RWPE2 (cell line): Measurements from ENCODE around the gene JADE2.

ENCODE experiments used
- ATAC-seq: fragments of 200-7000 bp; cut with Tn5 transposase; 3 replicates; pipeline ENCODE4 v1.9.1; 2021; ENCODE audit warnings: low read depth
- DNase-seq: peaks from one replicate; pipeline ENCODE4 v3.0.0-alpha.2; 2020; ENCODE audit warnings: low spot score
- H3K27ac ChIP-seq: fragments of 450-650 bp; 2 replicates; pipeline ENCODE4 v1.5.1; 2017; ENCODE audit warnings: mild to moderate bottlenecking; ENCODE audit not compliant: poor library complexity, severe bottlenecking
- H3K27me3 ChIP-seq: fragments of 250-450 bp; sonication (Bioruptor Pico); 2 replicates; pipeline ENCODE4 v1.5.1; 2021; ENCODE audit warnings: mild to moderate bottlenecking, moderate library complexity; ENCODE audit not compliant: insufficient read depth, poor library complexity, severe bottlenecking
- H3K36me3 ChIP-seq: fragments of 250-450 bp; sonication (Bioruptor Pico); 2 replicates; pipeline ENCODE4 v1.5.1; 2020; ENCODE audit warnings: low read depth, mild to moderate bottlenecking, moderate library complexity
- H3K4me1 ChIP-seq: fragments of 250-450 bp; sonication (Bioruptor Pico); 2 replicates; pipeline ENCODE4 v1.5.1; 2021; ENCODE audit warnings: mild to moderate bottlenecking, moderate library complexity; ENCODE audit not compliant: insufficient read depth, poor library complexity, severe bottlenecking
- H3K4me3 ChIP-seq: fragments of 250-450 bp; sonication (Bioruptor Pico); 2 replicates; pipeline ENCODE4 v1.5.1; 2021; ENCODE audit warnings: mild to moderate bottlenecking, moderate library complexity; ENCODE audit not compliant: severe bottlenecking
- H3K9me3 ChIP-seq: fragments of 250-450 bp; sonication (Bioruptor Pico); 2 replicates; pipeline ENCODE4 v1.5.1; 2021; ENCODE audit warnings: mild to moderate bottlenecking, moderate library complexity; ENCODE audit not compliant: severe bottlenecking
- TF ChIP-seq, protein P1 (sequence below): fragments of 450-650 bp; IDR thresholded peaks from one replicate; pipeline ENCODE4 v1.5.1; 2017; ENCODE audit warnings: mild to moderate bottlenecking, moderate library complexity; ENCODE audit not compliant: poor library complexity, severe bottlenecking

JADE2 gene

DNA sequence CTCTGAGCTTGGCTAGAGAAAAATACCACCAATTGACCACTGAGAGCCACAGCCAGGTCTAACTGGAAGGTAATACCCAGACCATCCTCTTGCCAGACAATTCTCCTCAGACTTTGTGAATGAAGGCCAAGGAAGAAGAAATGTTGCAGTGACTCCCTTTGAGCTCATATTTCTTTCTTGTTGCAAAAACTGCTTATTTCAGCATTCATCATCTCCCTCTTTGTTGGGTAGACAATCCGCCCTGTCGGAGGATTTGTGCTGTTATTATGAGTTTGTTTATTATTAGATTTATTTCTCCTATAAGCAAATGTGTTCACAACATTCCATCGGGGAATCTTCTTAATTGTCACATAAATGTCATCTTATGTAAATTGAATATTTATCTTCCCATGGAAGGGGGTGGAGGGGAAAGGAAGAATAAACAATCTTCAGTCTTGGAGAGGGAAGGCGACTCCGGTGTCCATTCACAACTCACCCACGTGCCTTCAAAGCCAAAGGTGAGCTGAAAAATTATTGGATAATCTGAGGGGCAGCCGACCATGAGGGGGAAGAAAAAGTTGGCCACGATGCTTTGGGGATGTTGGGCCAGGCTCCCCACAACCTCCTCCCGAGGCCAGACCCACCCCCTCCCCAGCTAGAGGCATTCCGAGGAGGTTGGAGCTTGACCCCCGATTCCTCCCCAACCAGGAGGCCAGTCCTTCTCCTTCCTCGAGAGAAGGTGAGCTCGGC lies 1.8 kb upstream of the JADE2 start:
- no peak for DNase-seq
- H3K4me1 ChIP-seq, result peaks cover 5% of the 10 kb centered on the region
- no peaks in the 10 kb centered on the region for H3K9me3 ChIP-seq
- peak overlapping the region; percentile 96 for H3K4me3 ChIP-seq
- H3K27ac ChIP-seq, result peak overlapping the region; percentile 93
- TF ChIP-seq, protein P1, sequence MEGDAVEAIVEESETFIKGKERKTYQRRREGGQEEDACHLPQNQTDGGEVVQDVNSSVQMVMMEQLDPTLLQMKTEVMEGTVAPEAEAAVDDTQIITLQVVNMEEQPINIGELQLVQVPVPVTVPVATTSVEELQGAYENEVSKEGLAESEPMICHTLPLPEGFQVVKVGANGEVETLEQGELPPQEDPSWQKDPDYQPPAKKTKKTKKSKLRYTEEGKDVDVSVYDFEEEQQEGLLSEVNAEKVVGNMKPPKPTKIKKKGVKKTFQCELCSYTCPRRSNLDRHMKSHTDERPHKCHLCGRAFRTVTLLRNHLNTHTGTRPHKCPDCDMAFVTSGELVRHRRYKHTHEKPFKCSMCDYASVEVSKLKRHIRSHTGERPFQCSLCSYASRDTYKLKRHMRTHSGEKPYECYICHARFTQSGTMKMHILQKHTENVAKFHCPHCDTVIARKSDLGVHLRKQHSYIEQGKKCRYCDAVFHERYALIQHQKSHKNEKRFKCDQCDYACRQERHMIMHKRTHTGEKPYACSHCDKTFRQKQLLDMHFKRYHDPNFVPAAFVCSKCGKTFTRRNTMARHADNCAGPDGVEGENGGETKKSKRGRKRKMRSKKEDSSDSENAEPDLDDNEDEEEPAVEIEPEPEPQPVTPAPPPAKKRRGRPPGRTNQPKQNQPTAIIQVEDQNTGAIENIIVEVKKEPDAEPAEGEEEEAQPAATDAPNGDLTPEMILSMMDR, result no peak
- no peak for ATAC-seq
- no peaks in the 10 kb centered on the region; the same call in 1 of the 2 replicates for H3K36me3 ChIP-seq
- H3K27me3 ChIP-seq, result no peaks in the 10 kb centered on the region

GRCh38 chr5:134524272-134524825 lies 1.1 kb upstream of the JADE2 start:
- Histone ChIP-seq H3K9me3 (no peaks in the 10 kb centered on the region), H3K36me3 (peaks cover 6% of the 10 kb centered on the region; the same call in 1 of the 2 replicates), H3K4me1 (peaks cover 5% of the 10 kb centered on the region), H3K27me3 (no peaks in the 10 kb centered on the region), H3K4me3 (peak overlapping the region; percentile 96), H3K27ac (peak overlapping the region; percentile 93)
- ATAC-seq (peak; percentile 8), DNase-seq (peak; percentile 85)
- TF ChIP-seq, protein P1, result peak; percentile 24

DNA sequence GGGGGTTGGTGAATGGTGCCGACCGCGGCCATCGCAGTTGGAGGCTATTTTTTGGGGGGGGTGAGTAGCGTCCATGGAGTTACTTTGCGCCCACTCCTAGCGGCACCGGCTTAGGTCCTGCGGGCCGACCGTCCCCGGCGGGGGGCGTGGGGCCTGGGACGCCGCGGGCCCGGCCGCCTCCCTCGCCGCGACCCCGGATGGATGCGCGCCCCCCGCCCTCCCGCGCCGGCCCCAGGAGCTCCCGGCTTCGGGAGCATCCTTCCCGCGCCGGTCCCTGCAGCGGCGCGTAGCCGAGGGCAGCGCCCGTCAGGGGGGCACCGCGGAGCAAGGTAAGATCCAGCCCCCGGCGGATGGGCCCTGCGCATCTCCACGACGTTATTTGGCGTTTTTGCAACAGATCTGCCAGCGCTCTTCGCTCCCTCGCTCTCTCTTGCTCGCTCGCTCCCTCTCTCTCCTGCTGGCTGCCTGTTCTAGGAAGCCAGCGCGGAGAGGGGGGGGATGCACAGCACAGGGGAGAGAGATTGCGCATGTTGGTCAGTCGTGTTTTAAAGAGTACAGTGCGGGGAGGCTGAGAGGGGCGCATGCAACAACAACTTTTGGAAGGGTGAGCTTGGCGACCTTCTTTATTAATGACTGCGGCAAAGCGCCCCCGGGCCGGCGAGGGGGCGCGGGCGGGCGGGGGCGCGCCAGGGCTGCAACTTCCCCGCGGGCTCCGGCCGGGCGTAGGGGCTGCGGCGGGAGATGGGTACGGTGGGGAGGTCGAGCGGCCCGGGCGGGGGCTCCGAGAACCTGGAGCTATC lies 413 bp downstream of the JADE2 start:
- peak; percentile 8; the same call in 2 of the 3 replicates for ATAC-seq
- Histone ChIP-seq H3K4me1 (peaks cover 5% of the 10 kb centered on the region), H3K27me3 (no peaks in the 10 kb centered on the region), H3K9me3 (no peaks in the 10 kb centered on the region), H3K27ac (peak overlapping the region; percentile 93), H3K36me3 (peaks cover 6% of the 10 kb centered on the region; the same call in 1 of the 2 replicates), H3K4me3 (peak overlapping the region; percentile 96)
- TF ChIP-seq, protein P1, result no peak
- peak; percentile 88 for DNase-seq

DNA sequence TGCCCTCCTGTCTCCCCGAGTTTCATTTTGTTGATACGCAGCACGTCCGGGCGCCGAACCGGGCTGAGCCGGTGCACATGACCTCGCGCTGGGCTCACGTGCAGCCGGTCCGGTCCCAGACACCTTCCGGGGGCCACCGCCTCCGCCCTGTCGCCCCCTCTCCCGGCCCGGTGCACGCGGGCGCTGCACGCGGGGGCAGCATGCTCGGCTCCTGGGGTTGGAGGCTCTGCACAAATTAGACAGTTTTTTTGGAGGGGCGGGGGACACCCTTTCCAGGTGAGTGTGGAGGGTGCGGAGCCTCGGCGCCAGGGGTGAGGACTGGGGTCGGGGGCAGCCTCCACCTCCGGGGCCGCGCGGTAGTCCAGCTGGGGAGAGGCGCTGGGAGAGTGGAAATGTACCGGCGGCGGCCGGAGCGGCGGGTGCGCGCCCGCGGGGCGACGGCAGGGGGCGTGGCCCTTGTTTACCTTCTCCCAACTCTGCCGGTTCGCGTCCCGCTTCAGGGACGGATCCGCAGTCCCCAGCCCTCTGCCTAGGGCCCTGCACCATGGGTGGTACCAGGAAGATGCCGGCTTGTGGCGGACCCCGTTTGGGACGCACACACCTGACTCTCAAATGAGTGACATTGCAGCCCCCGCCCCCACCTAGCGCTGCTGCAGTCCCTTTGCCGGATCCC lies 1.1 kb downstream of the JADE2 start:
- Histone ChIP-seq H3K27me3 (no peaks in the 10 kb centered on the region), H3K27ac (peak overlapping the region; percentile 93), H3K4me3 (peak overlapping the region; percentile 96), H3K4me1 (peaks cover 5% of the 10 kb centered on the region), H3K36me3 (peaks cover 6% of the 10 kb centered on the region; the same call in 1 of the 2 replicates), H3K9me3 (no peaks in the 10 kb centered on the region)
- ATAC-seq (peak; percentile 13; the same call in 2 of the 3 replicates), DNase-seq (no peak)
- TF ChIP-seq, protein P1, result no peak
